Activated naive CD8-positive, alpha-beta T cell treated with anti-CD3 and anti-CD28 coated beads, Interleukin-2, amount 10 ng/mL, durations not matched to agents 7 days and 5 days (primary cell): Measurements from ENCODE around the gene FKBP5. TPM values are rescaled to one million over a fixed set of nuclear protein-coding genes. Genes with fewer than 3 reads are reported as not detected.
A peak's percentile ranks its signal among the peaks of the same experiment; 100 is the strongest.
"Not testable (repeated sequence)": the region's sequence is repeated elsewhere in the genome, so short reads cannot be mapped to it uniquely, and the experiment has no call there.

Source experiments
- ATAC-seq: fragments of 150-1000 bp; cut with Tn5 transposase; one replicate; pipeline ENCODE4 v1.10.0; 2021; ENCODE audit warnings: low read depth, moderate library complexity
- POLR2A ChIA-PET: fragments of 350-600 bp; sonication (Branson Sonifier 250); formaldehyde crosslinking; loops from one replicate; lab custom pipeline; 2021; ENCODE audit warnings: antibody characterized with exemption; lab: Charles Lee
- DNase-seq: peaks from one replicate; pipeline ENCODE4 v3.0.0; 2021
- H3K27ac Mint-ChIP-seq: one replicate; pipeline ENCODE4 v1.8.0; 2022; ENCODE audit warnings: mild to moderate bottlenecking, mixed read lengths
- H3K27me3 Mint-ChIP-seq: one replicate; pipeline ENCODE4 v1.8.0; 2022; ENCODE audit warnings: mild to moderate bottlenecking, moderate library complexity, mixed read lengths
- H3K36me3 Mint-ChIP-seq: one replicate; pipeline ENCODE4 v1.8.0; 2021; ENCODE audit warnings: mild to moderate bottlenecking, mixed read lengths
- H3K4me1 Mint-ChIP-seq: one replicate; pipeline ENCODE4 v1.8.0; 2021; ENCODE audit warnings: mixed read lengths
- H3K4me3 Mint-ChIP-seq: one replicate; pipeline ENCODE4 v1.8.0; 2022; ENCODE audit warnings: mild to moderate bottlenecking, moderate library complexity, mixed read lengths
- H3K9me3 Mint-ChIP-seq: one replicate; pipeline ENCODE4 v1.8.0; 2021; ENCODE audit warnings: mixed read lengths
- total RNA-seq, 2 experiments: library from RNA; stranded (reverse); gene quantifications; one replicate each; pipeline ENCODE4 v1.2.3, GENCODE V29; 2021

The FKBP5 gene
- total RNA-seq, 2 experiments from 2014 or later = 78.6 to 79.8 TPM

- POLR2A ChIA-PET = interaction anchor here (0.9 to 1.3 kb wide), 3 partner anchors 9 to 50 kb away, joined by 3 to 6 read pairs (median 3); no protein-coding TSS in a partner anchor
- ATAC-seq (no peak), DNase-seq (no peak)
- H3K4me3 Mint-ChIP-seq = peak overlapping the region; percentile 5
- no peaks in the 10 kb centered on the region for H3K9me3 Mint-ChIP-seq
- no peaks in the 10 kb centered on the region for H3K27me3 Mint-ChIP-seq
- peaks cover 20% of the 10 kb centered on the region for H3K36me3 Mint-ChIP-seq
- peaks cover 43% of the 10 kb centered on the region for H3K4me1 Mint-ChIP-seq
- H3K27ac Mint-ChIP-seq = peak overlapping the region; percentile 11
Measured at GRCh38 chr6:35678021-35678654, 10.6 kb downstream of the FKBP5 start.

- no peak for ATAC-seq
- Mint-ChIP-seq H3K27ac (no peak overlapping the region), H3K9me3 (no peaks in the 10 kb centered on the region), H3K4me1 (peaks cover 42% of the 10 kb centered on the region), H3K4me3 (no peak overlapping the region), H3K36me3 (peaks cover 18% of the 10 kb centered on the region), H3K27me3 (no peaks in the 10 kb centered on the region)
- POLR2A ChIA-PET = interaction anchor here (0.9 to 1.2 kb wide), 3 partner anchors 10 to 59 kb away, joined by 3 read pairs; partner anchors contain the start of gene ARMC12
- DNase-seq = no peak
Measured at GRCh38 chr6:35677456-35677855, 11.3 kb downstream of the FKBP5 start.

- H3K9me3 Mint-ChIP-seq = no peaks in the 10 kb centered on the region
- POLR2A ChIA-PET = no interaction called here
- ATAC-seq (no peak), DNase-seq (no peak)
- peaks cover 33% of the 10 kb centered on the region for H3K4me1 Mint-ChIP-seq
- H3K27ac Mint-ChIP-seq = no peak overlapping the region
- H3K27me3 Mint-ChIP-seq = no peaks in the 10 kb centered on the region
- H3K4me3 Mint-ChIP-seq = no peak overlapping the region
- peaks cover 18% of the 10 kb centered on the region for H3K36me3 Mint-ChIP-seq
Measured at GRCh38 chr6:35675871-35676459, 12.8 kb downstream of the FKBP5 start.

GRCh38 chr6:35674594-35674993 lies 14.1 kb downstream of the FKBP5 start:
- no peaks in the 10 kb centered on the region for H3K27me3 Mint-ChIP-seq
- H3K36me3 Mint-ChIP-seq = peaks cover 15% of the 10 kb centered on the region
- POLR2A ChIA-PET = interaction anchor here (0.8 to 1.3 kb wide), 3 partner anchors 8 to 57 kb away, joined by 4 to 6 read pairs (median 5); no protein-coding TSS in a partner anchor
- H3K4me3 Mint-ChIP-seq = no peak overlapping the region
- H3K27ac Mint-ChIP-seq = peak overlapping the region; percentile 17
- no peak for ATAC-seq
- no peak for DNase-seq
- H3K9me3 Mint-ChIP-seq = no peaks in the 10 kb centered on the region
- H3K4me1 Mint-ChIP-seq = peaks cover 37% of the 10 kb centered on the region

- peaks cover 37% of the 10 kb centered on the region for H3K4me1 Mint-ChIP-seq
- peak overlapping the region; percentile 26 for H3K4me3 Mint-ChIP-seq
- H3K27ac Mint-ChIP-seq = peak overlapping the region; percentile 72
- H3K9me3 Mint-ChIP-seq = no peaks in the 10 kb centered on the region
- H3K27me3 Mint-ChIP-seq = no peaks in the 10 kb centered on the region
- ATAC-seq (no peak), DNase-seq (no peak)
- POLR2A ChIA-PET = interaction anchor here (0.6 to 1.4 kb wide), 5 partner anchors 11 to 72 kb away, joined by 4 to 5 read pairs (median 4); no protein-coding TSS in a partner anchor
- H3K36me3 Mint-ChIP-seq = peaks cover 7% of the 10 kb centered on the region
Measured at GRCh38 chr6:35673755-35674154, 15.0 kb downstream of the FKBP5 start.

- H3K9me3 Mint-ChIP-seq, H3K4me3 Mint-ChIP-seq, DNase-seq, H3K36me3 Mint-ChIP-seq, ATAC-seq, H3K27me3 Mint-ChIP-seq: not testable (repeated sequence)
- peak overlapping the region; percentile 6 for H3K27ac Mint-ChIP-seq
- H3K4me1 Mint-ChIP-seq = peaks cover 36% of the 10 kb centered on the region
- POLR2A ChIA-PET = interaction anchor here (0.6 to 1.4 kb wide), 6 partner anchors 10 to 72 kb away, joined by 3 to 5 read pairs (median 4); no protein-coding TSS in a partner anchor
Measured at GRCh38 chr6:35673284-35673666, 15.4 kb downstream of the FKBP5 start.

- not testable (repeated sequence) for ATAC-seq, H3K27me3 Mint-ChIP-seq, H3K36me3 Mint-ChIP-seq, H3K9me3 Mint-ChIP-seq, DNase-seq
- Mint-ChIP-seq H3K4me1 (peaks cover 30% of the 10 kb centered on the region), H3K4me3 (peak overlapping the region; percentile 35), H3K27ac (peak overlapping the region; percentile 79)
- POLR2A ChIA-PET = interaction anchor here (1.0 to 2.7 kb wide), 4 partner anchors 10 to 69 kb away, joined by 3 to 19 read pairs (median 6); no protein-coding TSS in a partner anchor
Measured at GRCh38 chr6:35670453-35670852, 18.3 kb downstream of the FKBP5 start.

GRCh38 chr6:35669451-35670045 lies 19.2 kb downstream of the FKBP5 start:
- no peaks in the 10 kb centered on the region for H3K9me3 Mint-ChIP-seq
- ATAC-seq (peak; percentile 72), DNase-seq (no peak)
- peak overlapping the region; percentile 87 for H3K27ac Mint-ChIP-seq
- POLR2A ChIA-PET = interaction anchor here (1.0 to 2.7 kb wide), 8 partner anchors 9 to 68 kb away, joined by 3 to 19 read pairs (median 5); no protein-coding TSS in a partner anchor
- H3K4me3 Mint-ChIP-seq = peak overlapping the region; percentile 75
- no peaks in the 10 kb centered on the region for H3K27me3 Mint-ChIP-seq
- peaks cover 29% of the 10 kb centered on the region for H3K4me1 Mint-ChIP-seq
- peaks cover 2% of the 10 kb centered on the region for H3K36me3 Mint-ChIP-seq

- POLR2A ChIA-PET = interaction anchor here (1.0 to 2.7 kb wide), 7 partner anchors 10 to 62 kb away, joined by 3 to 19 read pairs (median 6); no protein-coding TSS in a partner anchor
- Mint-ChIP-seq H3K4me1 (peaks cover 24% of the 10 kb centered on the region), H3K27ac (peak overlapping the region; percentile 87), H3K4me3 (peak overlapping the region; percentile 75), H3K36me3 (peaks cover 1% of the 10 kb centered on the region), H3K9me3 (no peaks in the 10 kb centered on the region), H3K27me3 (no peaks in the 10 kb centered on the region)
- ATAC-seq (no peak), DNase-seq (no peak)
Measured at GRCh38 chr6:35668744-35669450, 19.8 kb downstream of the FKBP5 start.

- no peak for ATAC-seq
- no peaks in the 10 kb centered on the region for H3K9me3 Mint-ChIP-seq
- H3K36me3 Mint-ChIP-seq = no peaks in the 10 kb centered on the region
- H3K4me1 Mint-ChIP-seq = peaks cover 21% of the 10 kb centered on the region
- peak overlapping the region; percentile 93 for H3K27ac Mint-ChIP-seq
- no peaks in the 10 kb centered on the region for H3K27me3 Mint-ChIP-seq
- POLR2A ChIA-PET = interaction anchor here (0.6 to 2.7 kb wide), 6 partner anchors 10 to 66 kb away, joined by 3 to 19 read pairs (median 5); no protein-coding TSS in a partner anchor
- H3K4me3 Mint-ChIP-seq = peak overlapping the region; percentile 85
- DNase-seq = no peak
Measured at GRCh38 chr6:35668096-35668495, 20.6 kb downstream of the FKBP5 start.

GRCh38 chr6:35665573-35665972 lies 23.1 kb downstream of the FKBP5 start:
- no peak overlapping the region for H3K4me3 Mint-ChIP-seq
- DNase-seq = no peak
- H3K9me3 Mint-ChIP-seq = no peaks in the 10 kb centered on the region
- no peaks in the 10 kb centered on the region for H3K36me3 Mint-ChIP-seq
- H3K27me3 Mint-ChIP-seq = no peaks in the 10 kb centered on the region
- POLR2A ChIA-PET = interaction anchor here (0.6 to 1.6 kb wide), 3 partner anchors 11 to 83 kb away, joined by 3 read pairs; no protein-coding TSS in a partner anchor
- H3K27ac Mint-ChIP-seq = no peak overlapping the region
- peaks cover 16% of the 10 kb centered on the region for H3K4me1 Mint-ChIP-seq
- peak; percentile 21 for ATAC-seq

- DNase-seq = no peak
- no peaks in the 10 kb centered on the region for H3K27me3 Mint-ChIP-seq
- H3K9me3 Mint-ChIP-seq = no peaks in the 10 kb centered on the region
- no peak overlapping the region for H3K27ac Mint-ChIP-seq
- H3K36me3 Mint-ChIP-seq = no peaks in the 10 kb centered on the region
- POLR2A ChIA-PET = interaction anchor here (0.6 to 1.6 kb wide), 3 partner anchors 10 to 83 kb away, joined by 3 read pairs; no protein-coding TSS in a partner anchor
- ATAC-seq = no peak
- H3K4me1 Mint-ChIP-seq = peaks cover 14% of the 10 kb centered on the region
- no peak overlapping the region for H3K4me3 Mint-ChIP-seq
Measured at GRCh38 chr6:35664945-35665344, 23.8 kb downstream of the FKBP5 start.
